ENCODE measurements around the gene ITGAX.

DNA sequence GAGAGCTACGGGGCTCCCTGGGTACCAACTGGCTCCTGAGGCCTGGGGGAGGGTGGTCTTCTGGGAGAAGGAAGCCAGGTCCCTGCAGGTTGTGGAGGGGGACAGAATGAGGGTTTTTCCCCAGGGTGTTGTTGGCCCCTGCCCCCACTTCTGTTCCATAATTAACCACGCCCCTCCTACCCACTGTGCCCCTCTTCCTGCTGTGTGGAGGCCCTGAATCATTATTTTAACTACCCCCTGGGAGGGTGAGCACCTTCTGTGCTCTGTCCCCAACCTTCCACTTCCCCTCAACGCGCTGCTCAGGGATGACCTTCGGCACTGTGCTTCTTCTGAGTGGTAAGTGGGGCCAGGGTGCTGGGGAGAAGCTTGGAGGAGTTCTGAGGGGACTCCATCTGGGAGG, 38.1 kb downstream of the ITGAX start, which contains the start of gene ITGAD:
- TF ChIP-seq, protein P1, sequence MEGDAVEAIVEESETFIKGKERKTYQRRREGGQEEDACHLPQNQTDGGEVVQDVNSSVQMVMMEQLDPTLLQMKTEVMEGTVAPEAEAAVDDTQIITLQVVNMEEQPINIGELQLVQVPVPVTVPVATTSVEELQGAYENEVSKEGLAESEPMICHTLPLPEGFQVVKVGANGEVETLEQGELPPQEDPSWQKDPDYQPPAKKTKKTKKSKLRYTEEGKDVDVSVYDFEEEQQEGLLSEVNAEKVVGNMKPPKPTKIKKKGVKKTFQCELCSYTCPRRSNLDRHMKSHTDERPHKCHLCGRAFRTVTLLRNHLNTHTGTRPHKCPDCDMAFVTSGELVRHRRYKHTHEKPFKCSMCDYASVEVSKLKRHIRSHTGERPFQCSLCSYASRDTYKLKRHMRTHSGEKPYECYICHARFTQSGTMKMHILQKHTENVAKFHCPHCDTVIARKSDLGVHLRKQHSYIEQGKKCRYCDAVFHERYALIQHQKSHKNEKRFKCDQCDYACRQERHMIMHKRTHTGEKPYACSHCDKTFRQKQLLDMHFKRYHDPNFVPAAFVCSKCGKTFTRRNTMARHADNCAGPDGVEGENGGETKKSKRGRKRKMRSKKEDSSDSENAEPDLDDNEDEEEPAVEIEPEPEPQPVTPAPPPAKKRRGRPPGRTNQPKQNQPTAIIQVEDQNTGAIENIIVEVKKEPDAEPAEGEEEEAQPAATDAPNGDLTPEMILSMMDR (IDR thresholded peaks at IDR 0.05): no peak
- TF ChIP-seq ZFX (IDR thresholded peaks at IDR 0.05; ENCODE audit: borderline replicate concordance): no peak
